Adrenal gland (tissue), 12 donors: Measurements from ENCODE around the gene ARHGAP27. TPM values are rescaled to one million over a fixed set of nuclear protein-coding genes. Genes with fewer than 3 reads are reported as not detected.

Experiments
- DNase-seq, 7 donors: peaks; one replicate each; pipeline ENCODE4 v3.0.0-alpha.2; 2019 to 2020
- H3K27ac ChIP-seq, 5 donors: fragments of 200-600 bp; sonication (generic) in 4 of 5; 1 replicate in 3 of 5; 2 replicates in 2 of 5; pipeline versions ENCODE4 v1.5.1 to v1.8.0; 2016 to 2020; ENCODE audit warnings: mild to moderate bottlenecking in 1 of 5
- H3K27me3 ChIP-seq: fragments of 200-600 bp; 2 replicates; pipeline ENCODE4 v1.8.0; 2021
- H3K36me3 ChIP-seq, 2 donors: fragments of 200-600 bp; replicated peaks in 1 of 2; 1 replicate in 1 of 2; 2 replicates in 1 of 2; pipeline versions ENCODE4 v1.5.1 to v1.8.0; 2018 to 2022
- H3K4me1 ChIP-seq, 2 donors: fragments of 200-600 bp; replicated peaks in 1 of 2; 1 replicate in 1 of 2; 2 replicates in 1 of 2; pipeline versions ENCODE4 v1.5.1 to v1.8.0; 2018 to 2021
- H3K4me3 ChIP-seq, 4 donors: fragments of 200-600 bp; sonication (generic) in 3 of 4; one replicate each; pipeline ENCODE4 v1.5.1; 2016 to 2018
- H3K9me3 ChIP-seq, 3 donors: fragments of 200-600 bp; sonication (generic) in 1 of 3; replicated peaks in 1 of 3; 1 replicate in 2 of 3; 2 replicates in 1 of 3; pipeline versions ENCODE4 v1.5.1 to v1.8.0; 2016 to 2021
- POLR2A ChIP-seq, 2 donors: fragments of 450-650 bp; IDR thresholded peaks; one replicate each; pipeline ENCODE4 v1.6.1; 2017; ENCODE audit warnings: antibody characterized with exemption in 2 of 2, mild to moderate bottlenecking in 2 of 2, moderate library complexity in 1 of 2
- WGBS, 4 donors: extraction: QIAGEN DNeasy Blood & Tissue Kit in 2 of 4; methylation state at CpG; one replicate each; pipeline versions ENCODE4 v1.1.5 to v1.1.7; 2013 to 2017; 5-methylcytosine and 5-hydroxymethylcytosine counted together
- intact Hi-C, 2 donors: fragments of 100-400 bp; cut with DNase I; formaldehyde crosslinking; loops; one replicate each; pipeline versions ENCODE4 v1.14.1 to v1.15.0; 2022 to 2023
- polyA plus RNA-seq, 3 donors: library from polyadenylated mRNA; stranded (reverse); fragments of 200-250 nt in 2 of 3; fragments of 350-450 nt in 1 of 3; fragmentation: Illumina TruSeq in 1 of 3; extraction: RNeasy Lipid Tissue Mini Kit (QIAGEN cat#74804) in 1 of 3; gene quantifications; one replicate each; pipeline ENCODE4 v1.2.3, GENCODE V29; 2013 to 2014
- total RNA-seq, 9 donors: library from RNA; depleted of rRNA in 4 of 9; stranded (reverse); fragments of >200 nt in 4 of 9; fragments of 120-200 nt in 1 of 9; fragmentation: NEBNext Ultra II Directional in 1 of 9; extraction: Animal tissue kit (Norgen Biotek cat#: 25700) in 1 of 9; gene quantifications; one replicate each; pipeline versions ENCODE4 v1.1.0 to v1.2.4, GENCODE V29; 2013 to 2023
- TF ChIP-seq, protein P1 (sequence below), 6 experiments: fragments of 450-650 bp in 4 of 6; fragments of 200-600 bp in 2 of 6; sonication (generic) in 1 of 6; IDR thresholded peaks; 1 replicate in 5 of 6; 2 replicates in 1 of 6; pipeline versions ENCODE4 v1.5.1 to v1.8.0; 2016 to 2021; ENCODE audit warnings: antibody characterized with exemption in 6 of 6, mild to moderate bottlenecking in 2 of 6, moderate library complexity in 1 of 6
- donor health status: healthy with polysubstance abuse.
- donor health status: Bipolar disorder and iron deficiency.
- donor health status: DM: yes; HTN: yes; CAD: no.
- donor health status: DM: no; HTN: no; CAD: no.
- donor health status: DM: no; HTN: no; CAD: no.
- donor health status: DM: yes; HTN: yes; CAD: no.

ARHGAP27 gene
- total and polyA plus RNA-seq, 12 donors: 2.8 to 40.2 (median 17.7) TPM

DNA sequence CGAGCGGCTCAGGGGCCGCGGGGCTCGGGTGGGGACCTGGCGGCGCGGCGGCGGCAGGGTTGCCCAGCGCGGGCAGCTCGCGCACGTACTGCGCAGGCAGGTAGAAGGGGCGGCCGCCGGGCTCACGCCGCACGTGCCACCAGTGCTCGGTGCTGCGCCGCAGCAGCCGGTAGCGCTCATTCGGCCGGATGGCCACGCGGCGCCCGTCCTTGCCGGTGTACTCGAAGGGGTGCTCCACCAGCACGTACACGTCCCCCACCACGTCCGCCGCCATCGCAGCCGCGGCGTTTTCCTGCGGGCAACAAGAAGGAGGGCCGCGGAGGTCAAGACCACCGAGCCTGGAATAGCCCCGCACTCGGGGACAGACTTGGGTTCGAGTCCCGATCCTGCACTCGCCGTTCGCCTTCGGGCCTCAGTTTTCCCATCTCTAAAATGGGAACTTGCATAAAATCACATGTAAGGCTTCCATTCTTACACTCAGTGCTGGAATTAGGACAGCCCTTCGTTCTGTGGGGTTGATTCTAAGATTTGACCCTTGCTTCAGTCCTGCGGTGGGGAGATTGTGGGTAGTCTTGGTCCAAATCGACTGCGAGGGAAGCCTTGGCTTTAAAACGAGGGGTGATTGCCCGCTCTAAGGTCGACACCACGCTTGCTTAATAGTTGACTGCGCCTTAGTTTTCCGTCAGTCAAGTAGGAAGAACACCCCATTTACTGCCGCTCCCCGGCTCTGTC is 2.5 kb downstream of the ARHGAP27 start:
- Histone ChIP-seq H3K27me3 (peaks cover 17% of the 10 kb centered on the region), H3K9me3 (no peaks in the 10 kb centered on the region), H3K36me3 (no peaks in the 10 kb centered on the region), H3K27ac (no peak overlapping the region), H3K4me3 (peak overlapping the region in 1 of 4 donors; percentile 58), H3K4me1 (peaks cover 31 to 33% of the 10 kb centered on the region in 2 donors)
- 27 to 41% (median 37%) methylated on average over 38 to 68 of the region's 68 CpGs for WGBS, 4 donors
- intact Hi-C loops: loop anchor here in 1 of 2 donors (5.0 kb wide), 1 partner anchor 157 kb away; no protein-coding TSS in a partner anchor
- DNase-seq: no peak
- no peak for TF ChIP-seq POLR2A (IDR thresholded peaks at IDR 0.05)
- TF ChIP-seq, protein P1, sequence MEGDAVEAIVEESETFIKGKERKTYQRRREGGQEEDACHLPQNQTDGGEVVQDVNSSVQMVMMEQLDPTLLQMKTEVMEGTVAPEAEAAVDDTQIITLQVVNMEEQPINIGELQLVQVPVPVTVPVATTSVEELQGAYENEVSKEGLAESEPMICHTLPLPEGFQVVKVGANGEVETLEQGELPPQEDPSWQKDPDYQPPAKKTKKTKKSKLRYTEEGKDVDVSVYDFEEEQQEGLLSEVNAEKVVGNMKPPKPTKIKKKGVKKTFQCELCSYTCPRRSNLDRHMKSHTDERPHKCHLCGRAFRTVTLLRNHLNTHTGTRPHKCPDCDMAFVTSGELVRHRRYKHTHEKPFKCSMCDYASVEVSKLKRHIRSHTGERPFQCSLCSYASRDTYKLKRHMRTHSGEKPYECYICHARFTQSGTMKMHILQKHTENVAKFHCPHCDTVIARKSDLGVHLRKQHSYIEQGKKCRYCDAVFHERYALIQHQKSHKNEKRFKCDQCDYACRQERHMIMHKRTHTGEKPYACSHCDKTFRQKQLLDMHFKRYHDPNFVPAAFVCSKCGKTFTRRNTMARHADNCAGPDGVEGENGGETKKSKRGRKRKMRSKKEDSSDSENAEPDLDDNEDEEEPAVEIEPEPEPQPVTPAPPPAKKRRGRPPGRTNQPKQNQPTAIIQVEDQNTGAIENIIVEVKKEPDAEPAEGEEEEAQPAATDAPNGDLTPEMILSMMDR (IDR thresholded peaks at IDR 0.05): no peak

DNA sequence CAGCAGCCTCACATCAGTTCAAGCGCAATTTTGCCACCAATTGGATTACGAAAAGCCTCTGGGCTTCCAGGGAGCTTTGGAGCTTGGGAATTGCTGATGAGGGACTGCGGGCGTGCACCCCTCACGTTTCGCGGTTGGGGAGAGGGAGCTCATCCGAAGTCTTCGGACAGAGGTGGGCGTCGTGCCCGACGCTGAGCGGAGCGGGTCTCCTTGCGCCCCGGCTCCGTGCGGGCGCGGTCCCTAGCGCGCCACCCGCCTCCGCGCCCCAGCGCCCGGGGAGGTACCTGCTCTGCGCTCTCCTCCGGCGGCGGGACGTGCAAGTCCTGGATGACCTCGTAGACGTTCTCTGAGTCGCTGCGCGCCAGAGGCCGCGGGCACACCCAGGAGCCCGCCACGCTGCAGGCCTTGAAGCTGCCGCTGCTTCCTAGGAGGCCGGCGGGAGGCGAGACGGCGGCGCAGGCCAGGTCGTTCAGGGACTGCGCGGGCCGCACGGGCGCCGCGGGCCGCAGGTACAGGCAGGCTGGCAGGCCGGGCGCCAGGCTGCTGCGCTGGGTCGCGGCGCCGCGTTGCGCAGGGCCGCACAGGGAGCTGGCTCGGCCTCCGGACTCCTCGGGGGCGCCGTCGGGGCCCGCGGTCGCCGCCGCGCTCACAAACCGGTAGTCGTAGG is 3.2 kb downstream of the ARHGAP27 start:
- Histone ChIP-seq H3K4me1 (peaks cover 31 to 33% of the 10 kb centered on the region in 2 donors), H3K27me3 (peaks cover 17% of the 10 kb centered on the region), H3K27ac (peak overlapping the region in 2 of 5 donors; percentile 15 to 69), H3K4me3 (no peak overlapping the region), H3K36me3 (no peaks in the 10 kb centered on the region), H3K9me3 (no peaks in the 10 kb centered on the region)
- no peak for DNase-seq
- intact Hi-C loops: loop anchor here in 1 of 2 donors (5.0 kb wide), 1 partner anchor 158 kb away; no protein-coding TSS in a partner anchor
- 26 to 46% (median 42%) methylated on average over 41 to 82 of the region's 82 CpGs for WGBS, 4 donors
- TF ChIP-seq, protein P1 (IDR thresholded peaks at IDR 0.05): no peak
- no peak for TF ChIP-seq POLR2A (IDR thresholded peaks at IDR 0.05)

DNA sequence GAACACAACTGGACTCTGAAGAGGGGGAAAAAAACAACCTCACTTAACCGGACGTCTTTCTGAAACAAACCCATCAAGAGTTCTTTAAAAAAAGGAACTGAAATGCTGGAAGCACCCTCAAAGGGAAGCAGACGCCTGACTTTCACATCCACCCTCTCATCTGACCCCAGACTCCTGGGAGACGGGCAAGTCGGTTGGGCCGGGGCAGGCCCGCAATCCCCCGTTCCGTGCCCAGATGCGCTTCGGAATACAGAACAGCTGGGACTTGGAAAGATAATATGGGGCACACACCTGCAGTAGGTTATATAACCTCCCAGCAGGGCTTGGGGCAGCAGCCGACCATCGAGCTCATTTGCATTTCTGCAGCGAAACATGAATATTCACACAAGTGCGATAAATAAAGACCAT is 3.7 kb downstream of the ARHGAP27 start:
- Histone ChIP-seq H3K36me3 (no peaks in the 10 kb centered on the region), H3K27me3 (peaks cover 17% of the 10 kb centered on the region), H3K4me1 (peaks cover 31 to 33% of the 10 kb centered on the region in 2 donors), H3K27ac (peak overlapping the region in 2 of 5 donors; percentile 15 to 69), H3K4me3 (no peak overlapping the region), H3K9me3 (no peaks in the 10 kb centered on the region)
- TF ChIP-seq, protein P1 (IDR thresholded peaks at IDR 0.05): no peak
- no peak for TF ChIP-seq POLR2A (IDR thresholded peaks at IDR 0.05)
- intact Hi-C loops: no loop called here
- peak in 1 of 7 donors; percentile 25 for DNase-seq
- WGBS, 4 donors: 33 to 39% (median 38%) methylated on average over 12 to 15 of the region's 15 CpGs

DNA sequence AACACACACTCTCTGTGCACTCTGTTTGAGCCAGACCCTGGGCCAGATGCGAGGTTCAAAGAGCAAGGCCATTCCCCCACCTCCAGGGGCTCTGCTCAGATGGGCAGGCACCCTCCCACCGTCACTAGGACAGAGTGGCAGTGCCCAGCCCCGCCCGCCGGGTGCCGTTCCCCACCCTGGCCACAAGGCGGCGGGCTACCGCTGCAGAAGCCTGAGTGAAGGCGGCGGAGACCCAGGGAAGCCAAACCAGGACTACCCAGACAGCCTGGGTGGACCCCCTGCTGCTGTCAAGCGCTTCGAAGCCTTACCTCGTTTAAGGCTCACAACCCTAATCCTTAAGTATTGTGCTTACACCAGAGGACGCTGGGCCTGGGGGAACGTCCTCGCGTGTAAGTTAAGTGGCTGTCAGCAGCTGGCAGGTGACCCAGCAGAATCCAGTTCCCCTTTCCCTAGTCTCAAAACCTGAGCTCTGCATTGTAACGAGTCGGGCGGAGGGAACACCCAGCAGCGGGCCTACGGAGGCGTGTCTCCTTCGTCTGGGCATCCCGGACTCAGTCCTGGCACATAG is 4.5 kb downstream of the ARHGAP27 start:
- WGBS, 4 donors: 2 to 17% (median 6%) methylated on average over 9 to 26 of the region's 26 CpGs
- peak; percentile 49 to 83 (median 70) for DNase-seq
- no peak overlapping the region for H3K4me3 ChIP-seq
- intact Hi-C loops: no loop called here
- H3K27me3 ChIP-seq: peaks cover 17% of the 10 kb centered on the region
- TF ChIP-seq POLR2A (IDR thresholded peaks at IDR 0.05): no peak
- TF ChIP-seq, protein P1 (IDR thresholded peaks at IDR 0.05): peak; percentile 87 to 99 (median 95)
- no peaks in the 10 kb centered on the region for H3K9me3 ChIP-seq
- H3K36me3 ChIP-seq: no peaks in the 10 kb centered on the region
- peak overlapping the region in 2 of 5 donors; percentile 15 to 69 for H3K27ac ChIP-seq
- peaks cover 31 to 33% of the 10 kb centered on the region in 2 donors for H3K4me1 ChIP-seq
